Upper lobe of left lung (tissue), 6 donors: ENCODE results near the gene NUTF2. TPM values are rescaled to one million over a fixed set of nuclear protein-coding genes. Genes with fewer than 3 reads are reported as not detected.

Experiments
- ATAC-seq, 2 donors: fragments of 200-7000 bp; cut with Tn5 transposase; one replicate each; pipeline ENCODE4 v1.9.1; 2022; ENCODE audit warnings: mild to moderate bottlenecking in 2 of 2, moderate library complexity in 2 of 2; ENCODE audit not compliant: low FRiP score in 2 of 2
- DNase-seq, 2 donors: peaks; one replicate each; pipeline ENCODE4 v3.0.0-alpha.2; 2019 to 2020
- H3K27ac ChIP-seq, 4 donors: fragments of 200-600 bp; sonication (generic); one replicate each; pipeline ENCODE4 v1.5.1; 2016 to 2019
- H3K27me3 ChIP-seq, 4 donors: fragments of 200-600 bp; sonication (generic); one replicate each; pipeline ENCODE4 v1.5.1; 2017 to 2019
- H3K36me3 ChIP-seq, 4 donors: fragments of 200-600 bp; sonication (generic); one replicate each; pipeline ENCODE4 v1.5.1; 2016 to 2019
- H3K4me1 ChIP-seq, 4 donors: fragments of 200-600 bp; sonication (generic); one replicate each; pipeline ENCODE4 v1.5.1; 2018 to 2019
- H3K4me3 ChIP-seq, 4 donors: fragments of 200-600 bp; sonication (generic); one replicate each; pipeline ENCODE4 v1.5.1; 2017 to 2019; ENCODE audit warnings: mild to moderate bottlenecking in 2 of 4, moderate library complexity in 1 of 4
- H3K9me3 ChIP-seq, 4 donors: fragments of 200-600 bp; sonication (generic); one replicate each; pipeline ENCODE4 v1.5.1; 2018 to 2019
- CTCF ChIP-seq, 6 experiments: fragments of 450-650 bp in 4 of 6; fragments of 200-600 bp in 2 of 6; sonication (generic) in 2 of 6; IDR thresholded peaks; one replicate each; pipeline ENCODE4 v1.5.1; 2016 to 2019; ENCODE audit warnings: antibody characterized with exemption in 6 of 6
- EP300 ChIP-seq, 4 donors: sonication (generic); formaldehyde crosslinking; IDR thresholded peaks; one replicate each; pipeline ENCODE4 v1.5.1; 2017; ENCODE audit warnings: antibody characterized with exemption in 4 of 4, control low read depth in 2 of 4
- POLR2A ChIP-seq, 4 donors: fragments of 450-650 bp; IDR thresholded peaks; one replicate each; pipeline ENCODE4 v1.5.1; 2016 to 2017; ENCODE audit warnings: antibody characterized with exemption in 4 of 4, mild to moderate bottlenecking in 2 of 4
- POLR2AphosphoS5 ChIP-seq, 2 donors: sonication (generic); formaldehyde crosslinking; IDR thresholded peaks; one replicate each; pipeline ENCODE4 v1.5.1; 2017; ENCODE audit warnings: antibody characterized with exemption in 2 of 2
- WGBS, 2 donors: methylation state at CpG; one replicate each; pipeline ENCODE4 v1.1.5; 2017 to 2018; 5-methylcytosine and 5-hydroxymethylcytosine counted together
- total RNA-seq, 6 donors: library from RNA; depleted of rRNA in 4 of 6; stranded (reverse); fragments of >200 nt in 4 of 6; gene quantifications; one replicate each; pipeline versions ENCODE4 v1.1.0 to v1.2.1, GENCODE V29; 2016 to 2021
- donor health status: DM: no; HTN: no; CAD: no; lungs with moderate emphysema.
- donor health status: DM: no; HTN: yes; CAD: no; lungs with severe emphysema.

NUTF2 gene
- total RNA-seq, 6 donors from 2014 or later, result 50.2 to 203 (median 78.3) TPM

DNA sequence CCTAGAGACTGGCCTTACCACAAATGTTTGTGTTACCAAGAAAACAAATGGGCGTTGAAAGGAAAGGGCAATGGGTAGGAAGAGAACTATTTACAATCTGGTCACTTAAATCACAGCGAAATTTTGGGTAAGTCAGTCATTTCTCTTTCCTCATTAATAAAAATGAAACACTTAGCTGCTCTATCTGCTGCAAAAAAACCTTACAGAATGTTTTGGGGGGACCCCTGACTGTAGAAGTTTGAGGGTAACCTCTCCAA lies 742 bp upstream of the NUTF2 start:
- no peaks in the 10 kb centered on the region for H3K27me3 ChIP-seq
- no peaks in the 10 kb centered on the region for H3K9me3 ChIP-seq
- H3K4me1 ChIP-seq, result peaks cover 44 to 60% (median 51%) of the 10 kb centered on the region in 4 donors
- DNase-seq, result no peak
- H3K27ac ChIP-seq, result peak overlapping the region; percentile 87 to 98 (median 94)
- H3K36me3 ChIP-seq, result no peaks in the 10 kb centered on the region
- peak overlapping the region; percentile 73 to 98 (median 97) for H3K4me3 ChIP-seq
- TF ChIP-seq POLR2AphosphoS5 (IDR thresholded peaks at IDR 0.05), result no peak
- 0 to 8% methylated on average over 2 of the region's 2 CpGs for WGBS, 2 donors
- no peak for ATAC-seq

GRCh38 chr16:67847064-67847861 lies 530 bp downstream of the NUTF2 start, which contains the start of gene CENPT:
Gene CENPT, minus strand, starts transcription at chr16:67847693. Its CDS starts 13,834 bp downstream, at chr16:67833859.
- DNase-seq (peak; percentile 54 to 77), ATAC-seq (peak; percentile 67 to 77)
- Histone ChIP-seq H3K27me3 (no peaks in the 10 kb centered on the region), H3K4me1 (peaks cover 44 to 61% (median 47%) of the 10 kb centered on the region in 4 donors), H3K9me3 (no peaks in the 10 kb centered on the region), H3K36me3 (no peaks in the 10 kb centered on the region), H3K4me3 (peak within 1 kb of the TSS; percentile 73 to 98 (median 97)), H3K27ac (peak within 1 kb of the TSS; percentile 87 to 98 (median 94))
- TF ChIP-seq POLR2AphosphoS5 (IDR thresholded peaks at IDR 0.05), result no peak
- TF ChIP-seq POLR2A (IDR thresholded peaks at IDR 0.05), result peak in 1 of 4 donors; percentile 59
- TF ChIP-seq CTCF (IDR thresholded peaks at IDR 0.05), result peak in 3 of 6 experiments; percentile 1 to 14 (median 5)
- 0% methylated on average over 9 to 20 of the region's 62 CpGs for WGBS, 2 donors

GRCh38 chr16:67848118-67848517 lies 1.4 kb downstream of the NUTF2 start:
- TF ChIP-seq POLR2A (IDR thresholded peaks at IDR 0.05) (no peak), POLR2AphosphoS5 (IDR thresholded peaks at IDR 0.05) (no peak), EP300 (IDR thresholded peaks at IDR 0.05) (no peak), CTCF (IDR thresholded peaks at IDR 0.05) (no peak)
- WGBS, 2 donors, result 90 to 94% methylated on average over 11 of the region's 11 CpGs
- H3K4me3 ChIP-seq, result peak overlapping the region; percentile 73 to 98 (median 97)
- ATAC-seq, result no peak
- no peak for DNase-seq
- peaks cover 44 to 59% (median 46%) of the 10 kb centered on the region in 4 donors for H3K4me1 ChIP-seq
- H3K27me3 ChIP-seq, result no peaks in the 10 kb centered on the region
- H3K36me3 ChIP-seq, result no peaks in the 10 kb centered on the region
- peak overlapping the region; percentile 87 to 98 (median 94) for H3K27ac ChIP-seq
- H3K9me3 ChIP-seq, result no peaks in the 10 kb centered on the region

DNA sequence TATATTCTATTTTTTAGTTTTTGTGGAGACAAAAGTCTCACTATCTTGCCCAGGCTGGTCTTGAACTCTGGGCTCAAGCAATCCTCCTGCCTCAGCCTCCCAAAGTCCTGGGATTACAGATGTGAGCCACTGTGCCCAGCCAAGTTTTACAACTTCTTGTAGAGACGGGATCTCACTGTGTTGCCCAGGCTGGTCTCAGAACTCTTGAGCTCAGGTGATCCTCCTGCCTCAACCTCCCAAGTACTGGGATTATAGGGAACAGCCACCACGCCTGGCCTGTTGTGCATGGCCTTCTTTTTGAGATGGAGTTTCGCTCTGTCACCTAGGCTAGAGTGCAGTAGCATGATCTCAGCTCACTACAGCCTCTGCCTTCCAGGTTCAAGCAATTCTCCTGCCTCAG lies 6.9 kb downstream of the NUTF2 start:
- ATAC-seq, result no peak
- no peak for TF ChIP-seq POLR2A (IDR thresholded peaks at IDR 0.05)
- no peak for TF ChIP-seq CTCF (IDR thresholded peaks at IDR 0.05)
- no peak for TF ChIP-seq POLR2AphosphoS5 (IDR thresholded peaks at IDR 0.05)
- no peak for TF ChIP-seq EP300 (IDR thresholded peaks at IDR 0.05)
- Histone ChIP-seq H3K27me3 (no peaks in the 10 kb centered on the region), H3K4me3 (no peak overlapping the region), H3K27ac (no peak overlapping the region), H3K9me3 (no peaks in the 10 kb centered on the region), H3K4me1 (peaks cover 20 to 45% (median 21%) of the 10 kb centered on the region in 4 donors), H3K36me3 (peaks cover 0 to 4% (median 0%) of the 10 kb centered on the region in 4 donors)
- WGBS, 2 donors, result 90 to 100% methylated on average over 2 to 3 of the region's 3 CpGs
- no peak for DNase-seq

DNA sequence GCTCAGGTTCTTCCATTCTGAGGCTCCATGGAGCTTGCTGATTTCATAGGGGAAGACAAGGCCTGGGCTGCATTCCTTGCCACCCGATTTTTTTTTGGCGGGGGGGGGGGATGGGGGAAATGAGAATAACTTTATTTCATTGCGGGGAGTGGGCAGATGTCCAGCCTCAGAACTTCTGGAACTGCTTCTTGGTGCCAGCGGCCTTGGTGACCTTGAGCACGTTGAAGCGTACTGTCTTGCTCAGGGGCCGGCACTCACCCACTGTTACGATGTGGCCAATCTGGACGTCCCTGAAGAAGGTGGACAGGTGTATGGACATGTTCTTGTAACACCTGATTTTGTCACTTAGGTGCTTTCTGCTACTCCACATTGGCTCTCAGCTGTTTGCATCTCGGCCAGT lies 9.1 kb downstream of the NUTF2 start:
- DNase-seq, result no peak
- Histone ChIP-seq H3K4me3 (no peak overlapping the region), H3K9me3 (no peaks in the 10 kb centered on the region), H3K36me3 (peaks cover 0 to 4% (median 0%) of the 10 kb centered on the region in 4 donors), H3K4me1 (peaks cover 20 to 47% (median 26%) of the 10 kb centered on the region in 4 donors), H3K27me3 (no peaks in the 10 kb centered on the region), H3K27ac (no peak overlapping the region)
- no peak for TF ChIP-seq POLR2A (IDR thresholded peaks at IDR 0.05)
- no peak for TF ChIP-seq EP300 (IDR thresholded peaks at IDR 0.05)
- no peak for TF ChIP-seq CTCF (IDR thresholded peaks at IDR 0.05)
- TF ChIP-seq POLR2AphosphoS5 (IDR thresholded peaks at IDR 0.05), result no peak
- ATAC-seq, result no peak
- 61 to 77% methylated on average over 8 to 10 of the region's 10 CpGs for WGBS, 2 donors
